Prostate gland (tissue), 2 donors: Measurements from ENCODE around the gene MIA.

ENCODE experiments used
- CTCF ChIP-seq, 4 experiments: fragments of 200-600 bp in 2 of 4; fragments of 450-650 bp in 2 of 4; sonication (generic) in 2 of 4; IDR thresholded peaks; 1 replicate in 3 of 4; 2 replicates in 1 of 4; pipeline ENCODE4 v1.5.1; 2016 to 2019; ENCODE audit warnings: antibody characterized with exemption in 4 of 4, mild to moderate bottlenecking in 2 of 4, moderate library complexity in 2 of 4
- POLR2A ChIP-seq: fragments of 450-650 bp; IDR thresholded peaks from one replicate; pipeline ENCODE4 v1.6.1; 2016; ENCODE audit warnings: antibody characterized with exemption, mild to moderate bottlenecking
- POLR2AphosphoS5 ChIP-seq: sonication (generic); formaldehyde crosslinking; IDR thresholded peaks from one replicate; pipeline ENCODE4 v1.6.1; 2017; ENCODE audit warnings: antibody characterized with exemption

- TF ChIP-seq POLR2A (no peak), CTCF (IDR thresholded peaks at IDR 0.05) (no peak), POLR2AphosphoS5 (no peak)
Measured at GRCh38 chr19:40778706-40779284, 3.5 kb downstream of the MIA start.
